Measurements from ENCODE around the gene NID2.

NID2 gene

GRCh38 chr14:52068615-52069306 is at the start of gene NID2:
Gene NID2 (minus strand): TSS chr14:52069059. CDS start chr14:52068994, 65 bp downstream.
- peak; percentile 96 for DNase-seq

GRCh38 chr14:52117111-52117832 is 48.4 kb upstream of the NID2 start:
- DNase-seq, result peak; percentile 50

- DNase-seq, result no peak
Measured at GRCh38 chr14:52115286-52115685, 46.4 kb upstream of the NID2 start.

GRCh38 chr14:52112336-52113018 is 43.6 kb upstream of the NID2 start:
- DNase-seq, result peak; percentile 60

GRCh38 chr14:52111583-52111982 is 42.7 kb upstream of the NID2 start:
- DNase-seq, result peak; percentile 39

- DNase-seq, result peak; percentile 75
Measured at GRCh38 chr14:52110441-52111086, 41.7 kb upstream of the NID2 start.

GRCh38 chr14:52108823-52109222 is 40.0 kb upstream of the NID2 start:
- no peak for DNase-seq

- no peak for DNase-seq
Measured at GRCh38 chr14:52106840-52107239, 38.0 kb upstream of the NID2 start.

- DNase-seq, result no peak
Measured at GRCh38 chr14:52103416-52103815, 34.6 kb upstream of the NID2 start.

GRCh38 chr14:52095794-52096193 is 26.9 kb upstream of the NID2 start:
- DNase-seq, result no peak

- no peak for DNase-seq
Measured at GRCh38 chr14:52095336-52095735, 26.5 kb upstream of the NID2 start.

GRCh38 chr14:52094546-52095271 is 25.9 kb upstream of the NID2 start:
- DNase-seq, result peak; percentile 87

- peak; percentile 31 for DNase-seq
Measured at GRCh38 chr14:52091928-52092327, 23.1 kb upstream of the NID2 start.

- no peak for DNase-seq
Measured at GRCh38 chr14:52090936-52091335, 22.1 kb upstream of the NID2 start.

- DNase-seq, result no peak
Measured at GRCh38 chr14:52089218-52089617, 20.4 kb upstream of the NID2 start.

- DNase-seq, result peak; percentile 68
Measured at GRCh38 chr14:52086711-52087110, 17.9 kb upstream of the NID2 start.

- DNase-seq, result no peak
Measured at GRCh38 chr14:52082903-52083302, 14.0 kb upstream of the NID2 start.

GRCh38 chr14:52081964-52082363 is 13.1 kb upstream of the NID2 start:
- no peak for DNase-seq

GRCh38 chr14:52080808-52081755 is 12.2 kb upstream of the NID2 start:
- peak; percentile 82 for DNase-seq

- peak; percentile 69 for DNase-seq
Measured at GRCh38 chr14:52080158-52080800, 11.4 kb upstream of the NID2 start.
